Measurements from ENCODE around the gene FILIP1L. TPM values are rescaled to one million over a fixed set of nuclear protein-coding genes. Genes with fewer than 3 reads are reported as not detected.

FILIP1L gene
- total RNA-seq, 1 experiment from 2014 or later = 0.07 TPM

DNA sequence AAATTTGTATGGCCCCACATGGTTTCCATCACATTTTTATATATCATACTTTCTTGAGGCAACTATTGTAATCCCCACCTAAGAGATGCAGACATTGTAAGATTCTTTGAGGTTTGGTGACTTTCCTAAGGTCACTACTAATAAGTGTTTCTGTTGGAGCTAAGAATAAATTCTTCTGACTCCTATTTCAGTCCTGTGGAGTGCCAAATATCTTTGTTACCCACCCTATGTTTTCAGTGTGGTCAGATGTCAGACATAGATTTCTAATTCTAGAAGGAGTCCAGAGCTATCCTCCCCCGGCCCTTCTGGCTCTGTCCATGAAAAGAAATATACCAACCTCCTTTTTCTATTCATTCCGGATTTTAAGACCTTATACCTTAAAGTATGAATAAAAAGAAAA lies 46.2 kb upstream of the FILIP1L start:
- Histone ChIP-seq H3K4me1 (ENCODE audit: insufficient read depth, low read length) (no peaks in the 10 kb centered on the region), H3K9me3 (ENCODE audit: control insufficient read depth, low read depth, low read length) (no peaks in the 10 kb centered on the region), H2BK12ac (ENCODE audit: insufficient read length, low read depth, low read length) (no peak overlapping the region), H3K56ac (ENCODE audit: insufficient read length, low read depth, low read length) (no peak overlapping the region), H3K4ac (ENCODE audit: low read depth, low read length) (no peak overlapping the region), H2BK20ac (ENCODE audit: low read depth, low read length, poor library complexity, severe bottlenecking) (no peak overlapping the region), H2AK5ac (ENCODE audit: insufficient read length, low read length) (no peak overlapping the region), H3K18ac (ENCODE audit: insufficient read length, low read depth, low read length) (no peak overlapping the region), H2BK5ac (ENCODE audit: insufficient read length, low read length) (no peak overlapping the region), H3K79me1 (ENCODE audit: insufficient read depth, low read depth, low read length, poor library complexity, severe bottlenecking) (no peaks in the 10 kb centered on the region), H3K14ac (ENCODE audit: insufficient read depth, low read length) (no peak overlapping the region), H4K91ac (ENCODE audit: insufficient read length, low read depth, low read length) (no peak overlapping the region), H4K5ac (ENCODE audit: insufficient read length, low read depth, low read length) (no peak overlapping the region), H3K9ac (ENCODE audit: extremely low read depth, insufficient read length, low read length) (no peak overlapping the region), H2BK15ac (ENCODE audit: low read depth, low read length) (no peak overlapping the region), H4K8ac (replicated peaks; ENCODE audit: insufficient read length, low read depth, low read length) (no peak overlapping the region), H3K27ac (ENCODE audit: insufficient read length, low read depth, low read length) (no peak overlapping the region), H3K23ac (ENCODE audit: insufficient read length, low read depth, low read length) (no peak overlapping the region), H3K23me2 (ENCODE audit: insufficient read length, low read depth, low read length, poor library complexity, severe bottlenecking) (no peaks in the 10 kb centered on the region), H3K4me2 (ENCODE audit: insufficient read depth, insufficient read length, low read length) (no peak overlapping the region), H2BK120ac (ENCODE audit: low read depth, low read length, poor library complexity, severe bottlenecking) (no peak overlapping the region), H3T11ph (ENCODE audit: low read length) (no peak overlapping the region), H4K20me1 (ENCODE audit: control insufficient read depth, insufficient read depth, insufficient read length) (no peaks in the 10 kb centered on the region), H2AFZ (ENCODE audit: low read length) (no peak overlapping the region), H3K79me2 (ENCODE audit: insufficient read depth, low read length) (no peaks in the 10 kb centered on the region), H3K27me3 (ENCODE audit: insufficient read depth, low read length) (no peaks in the 10 kb centered on the region)
- peaks cover 9 to 11% (median 9%) of the 10 kb centered on the region in 3 experiments for H3K36me3 Mint-ChIP-seq (ENCODE audit: insufficient read depth in 1 of 3, low read depth in 3 of 3)
- TF ChIP-seq, protein P1, sequence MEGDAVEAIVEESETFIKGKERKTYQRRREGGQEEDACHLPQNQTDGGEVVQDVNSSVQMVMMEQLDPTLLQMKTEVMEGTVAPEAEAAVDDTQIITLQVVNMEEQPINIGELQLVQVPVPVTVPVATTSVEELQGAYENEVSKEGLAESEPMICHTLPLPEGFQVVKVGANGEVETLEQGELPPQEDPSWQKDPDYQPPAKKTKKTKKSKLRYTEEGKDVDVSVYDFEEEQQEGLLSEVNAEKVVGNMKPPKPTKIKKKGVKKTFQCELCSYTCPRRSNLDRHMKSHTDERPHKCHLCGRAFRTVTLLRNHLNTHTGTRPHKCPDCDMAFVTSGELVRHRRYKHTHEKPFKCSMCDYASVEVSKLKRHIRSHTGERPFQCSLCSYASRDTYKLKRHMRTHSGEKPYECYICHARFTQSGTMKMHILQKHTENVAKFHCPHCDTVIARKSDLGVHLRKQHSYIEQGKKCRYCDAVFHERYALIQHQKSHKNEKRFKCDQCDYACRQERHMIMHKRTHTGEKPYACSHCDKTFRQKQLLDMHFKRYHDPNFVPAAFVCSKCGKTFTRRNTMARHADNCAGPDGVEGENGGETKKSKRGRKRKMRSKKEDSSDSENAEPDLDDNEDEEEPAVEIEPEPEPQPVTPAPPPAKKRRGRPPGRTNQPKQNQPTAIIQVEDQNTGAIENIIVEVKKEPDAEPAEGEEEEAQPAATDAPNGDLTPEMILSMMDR (conservative IDR thresholded peaks at IDR 0.05) = no peak
- H3K27ac Mint-ChIP-seq = no peak overlapping the region
- H3K4me3 Mint-ChIP-seq = no peak overlapping the region
- no peaks in the 10 kb centered on the region for H3K27me3 Mint-ChIP-seq (ENCODE audit: low read depth)
- peaks cover 9% of the 10 kb centered on the region in 2 experiments for H3K9me3 Mint-ChIP-seq
- H3K4me1 Mint-ChIP-seq = no peaks in the 10 kb centered on the region
- no peak for DNase-seq
- WGBS (ENCODE audit: extremely low coverage, insufficient read length, low lambda C conversion rate) = no CpG with 5 or more reads among the region's 2 CpGs
